ENCODE measurements around the gene PRPF38A.
"Not testable (repeated sequence)": the region's sequence is repeated elsewhere in the genome, so short reads cannot be mapped to it uniquely, and the experiment has no call there.

Gene PRPF38A

DNA sequence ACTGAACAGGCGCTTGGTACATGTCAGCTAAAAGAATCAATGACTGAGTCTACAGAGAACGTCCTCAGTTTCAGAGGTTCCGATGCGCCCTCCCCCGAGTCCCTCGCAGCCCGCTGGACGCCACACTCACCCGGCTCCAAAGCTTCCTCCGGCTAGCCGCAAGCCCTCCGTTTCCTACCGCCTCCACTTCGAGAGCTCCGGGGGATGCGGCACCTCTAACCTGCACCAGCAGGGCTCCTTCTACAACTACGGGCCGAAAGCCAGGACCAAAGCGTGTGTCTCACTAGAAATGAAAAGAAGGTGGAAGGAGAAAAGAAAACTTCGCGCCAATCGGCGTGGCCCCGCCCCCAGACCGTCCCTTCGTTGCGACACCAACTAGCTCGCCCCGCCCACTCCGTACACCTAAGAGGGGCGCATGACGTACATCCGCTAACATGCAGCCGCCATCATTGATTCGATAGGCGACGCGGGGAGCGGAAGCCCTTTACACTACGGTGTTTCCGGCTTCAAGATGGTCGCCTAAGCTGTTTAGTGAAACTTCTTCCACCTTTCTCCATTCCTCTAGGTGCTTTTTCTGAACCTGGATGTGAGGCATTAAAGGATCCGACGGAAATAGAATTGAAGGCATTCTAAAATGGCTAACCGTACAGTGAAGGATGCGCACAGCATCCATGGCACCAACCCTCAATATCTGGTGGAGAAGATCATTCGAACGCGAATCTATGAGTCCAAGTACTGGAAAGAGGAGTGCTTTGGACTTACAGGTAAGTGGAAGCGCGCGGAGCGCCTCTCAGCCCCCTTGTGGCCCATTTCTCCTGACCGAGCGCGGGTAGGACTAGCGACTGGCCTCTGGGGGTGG lies at the start of gene PRPF38A, which contains the start of gene ORC1:
Gene PRPF38A (plus strand): TSS at position 487 of the 859 bp plus-strand sequence. CDS start 148 bp downstream, at position 635.
Gene ORC1 (minus strand): TSS at position 308 of the 859 bp plus-strand sequence. CDS start 2,200 bp downstream, outside the sequence.
- peak; percentile 98 to 99 for DNase-seq

GRCh38 chr1:52355436-52355835 lies 49.0 kb upstream of the PRPF38A start:
- no peak for DNase-seq

DNA sequence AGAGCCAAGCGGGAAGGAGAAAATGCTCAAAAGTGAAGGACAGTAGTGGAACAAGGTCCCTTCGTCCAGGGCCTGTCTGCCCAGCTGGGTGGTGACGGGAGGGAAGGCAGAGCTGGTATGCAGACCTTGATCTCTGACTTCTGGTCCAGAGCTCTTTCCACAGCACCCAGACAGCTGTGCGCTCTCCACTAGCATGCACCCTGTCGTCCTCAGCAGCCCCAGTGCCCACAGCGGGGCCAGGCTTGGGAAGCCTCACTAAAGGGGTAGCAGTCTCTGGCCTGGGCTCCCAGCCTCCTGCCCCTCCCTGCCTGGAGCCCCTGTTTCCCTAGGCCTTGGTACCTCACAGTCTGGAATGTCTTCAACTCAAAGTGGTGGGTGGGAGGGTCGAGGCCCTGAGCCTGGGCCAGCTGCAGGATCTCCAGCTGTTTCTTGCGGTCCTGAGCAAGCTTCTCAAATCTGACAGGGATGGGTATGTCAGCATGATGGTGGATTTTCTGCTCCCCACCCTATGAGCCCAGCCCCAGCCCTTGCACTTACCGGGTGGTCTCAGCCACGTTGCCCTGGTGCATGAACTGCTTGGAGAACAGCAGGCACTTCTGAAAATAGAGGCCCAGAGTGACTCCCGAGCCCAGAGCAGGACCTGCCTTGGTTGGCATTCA lies 48.4 kb upstream of the PRPF38A start:
- no peak for DNase-seq

DNA sequence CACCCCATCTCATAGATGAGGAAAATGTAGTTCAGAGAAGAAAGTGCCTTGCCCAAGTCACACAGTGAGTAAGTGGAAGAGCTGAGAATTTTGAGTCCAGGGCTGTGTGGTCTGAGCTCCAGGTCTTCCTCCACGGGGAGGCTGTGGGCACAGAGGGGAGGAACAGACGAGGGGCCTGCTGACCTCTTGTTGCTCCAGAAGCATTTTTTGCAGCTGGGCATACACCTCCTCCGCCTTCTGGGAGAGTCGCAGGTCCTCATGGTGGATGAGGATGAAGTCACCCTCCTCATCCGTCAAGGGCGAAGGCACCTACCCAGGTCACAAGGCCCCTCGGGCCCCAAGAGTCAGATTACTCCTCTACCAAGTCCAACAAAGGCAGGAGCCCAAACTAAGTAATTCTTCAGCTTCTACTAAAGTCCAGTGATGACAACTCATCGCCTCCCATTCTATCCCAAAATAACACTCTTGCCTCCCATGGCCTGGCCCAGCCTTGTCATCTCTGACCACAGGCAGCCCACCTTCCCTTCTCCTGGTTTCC lies 47.5 kb upstream of the PRPF38A start:
- DNase-seq, result no peak

DNA sequence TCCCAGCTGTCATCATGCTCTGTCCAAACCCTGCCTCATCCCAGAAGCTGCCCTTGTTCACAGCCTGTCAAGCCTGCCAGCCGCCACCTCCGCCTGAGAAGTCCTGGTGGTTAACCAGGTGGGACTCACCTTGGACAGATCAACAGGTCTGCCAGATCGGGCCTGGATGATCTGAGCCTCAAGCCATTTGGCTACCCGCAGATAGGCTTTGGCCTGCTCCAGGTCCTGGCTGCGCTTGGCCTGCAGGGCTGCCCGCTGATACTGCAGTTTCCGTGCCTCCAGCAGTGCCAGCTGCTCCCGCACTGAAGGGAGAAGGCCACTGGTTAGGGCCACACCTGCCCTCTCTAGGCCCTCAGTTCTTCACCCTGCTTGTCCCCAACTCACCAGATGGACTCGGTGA lies 47.0 kb upstream of the PRPF38A start:
- DNase-seq, result no peak

DNA sequence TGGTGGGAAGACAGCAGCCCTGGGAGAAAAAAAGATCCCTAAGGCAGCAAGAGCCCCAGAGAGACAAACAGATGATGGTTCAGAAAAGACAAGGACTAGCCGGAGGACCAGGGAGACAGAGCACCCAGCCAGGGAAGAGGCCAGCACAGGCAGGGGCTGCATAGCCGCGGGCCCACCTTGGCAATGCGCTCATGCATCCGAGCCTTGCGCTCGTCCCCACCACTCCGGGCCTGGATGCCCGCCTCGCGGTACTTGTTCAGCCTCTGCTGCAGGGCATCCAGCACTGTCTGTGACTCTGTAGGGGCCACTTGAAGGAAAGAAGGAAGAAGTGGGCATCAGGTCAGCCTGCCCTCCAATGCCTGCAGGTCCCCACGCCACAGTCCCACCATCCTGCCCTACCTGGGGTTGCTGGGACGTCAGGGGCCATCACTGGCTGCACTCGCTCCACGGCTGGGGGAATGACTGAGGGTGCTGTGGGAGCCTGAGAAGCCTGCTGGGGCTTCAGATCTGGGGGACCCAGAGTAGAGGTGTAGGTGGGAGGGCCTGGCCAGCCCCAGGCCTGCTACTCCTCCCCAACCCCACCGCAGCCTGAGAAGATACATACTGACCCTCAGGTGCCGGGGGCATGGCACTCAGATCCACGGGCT lies 45.4 kb upstream of the PRPF38A start:
- no peak for DNase-seq

DNA sequence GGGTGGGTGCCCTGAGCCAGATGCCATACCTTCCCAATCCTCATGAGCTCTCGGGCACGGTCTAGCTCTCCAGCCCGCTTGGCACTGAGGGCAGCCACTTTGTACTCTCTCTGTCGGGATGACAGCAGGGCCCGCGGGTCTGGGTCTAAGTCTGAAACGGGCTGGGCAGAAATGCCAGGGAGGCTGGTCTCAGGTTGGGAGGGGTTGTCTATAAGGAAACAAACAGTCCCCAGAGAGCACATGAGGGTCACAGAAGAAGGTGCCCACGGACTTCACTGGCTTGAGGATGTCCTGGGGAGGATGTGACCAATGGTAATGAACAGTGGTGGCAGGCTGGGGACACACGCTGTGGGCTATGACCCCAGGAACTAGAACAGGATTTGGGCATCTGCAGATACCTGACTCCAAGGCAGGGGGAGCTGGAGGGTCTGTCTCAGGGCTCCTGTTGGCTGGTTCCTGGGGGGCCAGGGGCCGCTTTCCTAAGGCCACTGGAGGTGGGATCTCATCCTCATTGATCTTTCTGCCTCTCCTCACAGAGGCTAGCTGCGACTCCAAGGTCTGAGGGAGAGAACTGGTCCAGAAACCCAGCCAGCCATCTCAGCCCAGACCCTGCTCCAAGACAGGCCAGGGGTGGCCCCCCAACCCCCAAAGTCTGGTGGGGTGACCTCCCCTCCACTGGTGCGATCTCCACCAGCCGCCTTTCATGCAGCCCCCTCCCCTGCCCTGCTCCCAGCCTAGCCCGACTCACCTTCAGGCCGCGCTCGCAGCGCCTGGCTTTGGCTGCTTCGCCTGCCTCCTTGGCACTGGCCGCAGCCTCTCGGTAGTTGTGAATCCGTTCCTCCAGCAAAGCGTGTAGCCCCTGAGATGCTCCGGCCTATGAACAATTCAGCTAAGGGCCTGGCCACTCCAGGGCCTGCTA lies 44.5 kb upstream of the PRPF38A start:
- no peak for DNase-seq

- no peak for DNase-seq
Measured at GRCh38 chr1:52360595-52360968, 43.8 kb upstream of the PRPF38A start.

GRCh38 chr1:52364235-52364839 lies 40.1 kb upstream of the PRPF38A start:
- DNase-seq, result no peak

DNA sequence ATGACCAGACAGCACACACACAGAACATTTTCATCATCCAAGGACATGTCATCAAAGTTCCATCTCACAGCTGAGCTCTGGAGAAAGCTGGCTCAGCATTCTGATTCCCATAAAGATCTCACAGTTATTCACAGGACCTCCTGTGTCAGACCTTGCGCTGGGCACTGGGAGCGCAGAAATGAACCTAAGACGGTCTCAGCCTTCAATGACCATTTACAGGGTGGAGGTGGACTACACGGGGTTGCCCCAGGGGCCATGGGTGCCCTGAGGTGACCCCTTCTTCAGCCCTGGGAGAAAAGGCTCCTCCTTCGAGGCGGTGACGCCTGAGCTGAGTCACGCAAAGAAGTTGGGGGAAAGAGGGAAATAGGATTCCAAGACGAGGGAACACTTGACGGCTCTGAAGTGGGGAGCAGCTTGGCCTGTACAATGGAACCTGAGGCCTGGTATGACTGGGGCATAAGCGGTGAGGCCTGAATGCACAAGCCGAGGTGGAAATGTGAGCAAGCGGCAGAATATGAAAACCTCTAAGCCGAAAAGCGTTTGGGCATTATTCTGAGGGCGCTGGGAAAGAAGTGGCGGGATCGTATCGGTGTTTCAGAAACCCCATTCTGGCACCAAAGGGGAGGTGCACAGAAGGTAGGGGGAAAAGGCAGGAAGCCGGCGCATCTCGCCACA lies 39.2 kb upstream of the PRPF38A start:
- no peak for DNase-seq

DNA sequence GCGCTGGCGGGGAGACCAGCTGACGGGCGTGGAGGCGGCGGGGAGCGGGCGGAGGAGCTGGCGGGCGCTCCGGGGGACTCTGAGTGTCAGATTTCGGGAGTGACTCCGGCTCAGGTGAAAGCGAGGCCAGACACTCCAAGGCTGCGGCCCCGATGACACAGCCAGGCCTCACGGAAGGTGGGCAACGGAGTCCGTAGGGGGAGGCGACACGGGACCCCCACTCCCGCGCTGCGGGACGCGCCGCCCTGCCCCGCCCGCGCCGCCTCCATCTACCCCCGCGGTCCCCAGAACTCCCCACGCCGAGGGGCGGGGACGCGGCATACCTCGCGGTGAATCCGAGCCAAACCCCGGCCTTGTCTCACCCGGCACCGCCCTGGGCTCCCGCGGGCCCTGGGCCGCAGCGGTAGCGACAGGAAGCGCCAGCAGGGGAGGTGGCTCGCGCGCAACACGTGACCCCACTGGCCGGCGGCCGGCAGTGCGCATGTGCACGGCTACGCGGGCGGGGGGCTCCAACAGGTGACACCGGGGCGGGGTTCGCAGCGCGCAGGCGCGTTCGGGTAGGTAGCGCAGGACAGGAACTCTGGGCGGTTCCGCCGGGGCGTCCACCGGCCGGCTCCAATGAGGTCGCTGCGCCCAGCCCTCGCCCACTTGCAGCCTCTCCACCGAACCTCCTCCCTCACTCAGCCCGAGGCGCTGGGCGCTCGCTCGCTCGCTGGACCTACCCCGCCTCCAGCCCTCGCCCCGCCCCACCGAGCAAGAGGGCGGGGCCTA lies 38.5 kb upstream of the PRPF38A start, which contains the start of gene CC2D1B:
Gene CC2D1B (minus strand): TSS at position 460 of the 771 bp plus-strand sequence. CDS start 1,585 bp downstream, outside the sequence.
- DNase-seq, result peak; percentile 98

DNA sequence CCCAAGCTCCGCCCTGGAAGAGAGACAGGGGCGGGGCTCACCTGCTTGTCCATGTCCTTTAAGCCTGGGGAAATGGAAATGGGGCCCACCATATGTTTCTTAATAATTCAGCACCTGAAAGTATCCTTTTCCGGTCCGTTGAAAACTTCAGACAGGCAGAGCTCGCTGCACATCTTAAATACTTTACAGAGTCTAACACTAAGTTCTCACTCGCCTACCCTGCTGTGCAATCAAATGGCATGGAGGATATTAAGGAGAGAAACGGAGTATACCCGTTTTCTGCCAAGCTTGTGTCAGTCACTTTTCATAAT lies 37.9 kb upstream of the PRPF38A start:
- DNase-seq, result no peak

DNA sequence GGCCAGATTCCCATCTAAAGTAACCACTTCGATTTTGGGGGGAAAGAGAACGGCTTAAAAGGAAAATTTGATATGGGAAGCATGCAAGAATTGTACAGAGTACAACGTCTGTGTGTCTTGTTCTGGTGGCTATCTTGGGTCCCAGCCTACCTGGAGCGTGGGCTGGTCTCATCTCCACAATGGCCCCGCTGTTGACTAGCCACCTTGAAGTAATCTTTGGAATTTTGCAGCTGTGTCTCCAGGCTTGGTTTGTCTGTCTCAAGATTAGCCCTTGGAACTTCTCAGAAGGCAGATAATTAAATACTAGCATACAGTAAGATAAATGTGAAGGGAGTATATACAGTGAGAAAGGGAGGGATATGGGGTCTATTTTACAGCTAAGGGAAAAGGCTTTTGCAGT lies 37.1 kb upstream of the PRPF38A start:
- DNase-seq, result no peak

- DNase-seq, result peak; percentile 51 to 56
Measured at GRCh38 chr1:52368383-52369172, 35.8 kb upstream of the PRPF38A start.

- not testable (repeated sequence) for DNase-seq
Measured at GRCh38 chr1:52369851-52370250, 34.6 kb upstream of the PRPF38A start.

GRCh38 chr1:52385376-52385775 lies 19.0 kb upstream of the PRPF38A start:
- DNase-seq, result no peak

GRCh38 chr1:52386458-52386857 lies 17.9 kb upstream of the PRPF38A start:
- DNase-seq, result no peak

- no peak for DNase-seq
Measured at GRCh38 chr1:52393174-52393573, 11.2 kb upstream of the PRPF38A start.

- DNase-seq, result no peak
Measured at GRCh38 chr1:52399629-52400028, 4.8 kb upstream of the PRPF38A start.

GRCh38 chr1:52400131-52400530 lies 4.3 kb upstream of the PRPF38A start:
- DNase-seq, result no peak

Data from activated CD4-positive, alpha-beta T cell treated with anti-CD3 and anti-CD28 coated beads for 4 hours (primary cell).